ENCODE results near the gene CCL3.
"Not testable (repeated sequence)": the region's sequence is repeated elsewhere in the genome, so short reads cannot be mapped to it uniquely, and the experiment has no call there.

The CCL3 gene

DNA sequence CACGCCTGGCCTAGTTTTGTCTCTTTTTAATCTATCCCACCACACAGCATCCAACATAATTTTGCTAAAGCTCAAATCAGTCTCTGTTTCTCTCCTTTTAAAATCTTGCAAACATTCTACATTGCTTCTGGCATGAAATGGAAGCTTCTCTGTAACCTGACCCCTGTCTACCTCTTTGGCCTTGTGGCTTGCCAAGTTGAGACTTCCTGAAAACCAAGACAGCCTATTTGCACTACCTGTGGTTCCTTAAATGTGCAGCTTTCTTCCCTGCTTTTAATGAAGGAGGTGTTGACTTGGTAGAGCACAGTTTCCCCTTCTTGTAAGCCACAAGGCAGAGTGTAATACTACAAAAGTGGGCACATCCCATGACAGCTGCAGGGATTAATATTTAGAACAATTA, 6.0 kb upstream of the CCL3 start:
- no CpG with 5 or more reads among the region's 1 CpG for WGBS, 2 donors (ENCODE audit: extremely low coverage in 2 of 2, insufficient read length in 2 of 2, insufficient replicate concordance in 1 of 2)
- Histone ChIP-seq H3K4me2 (ENCODE audit: insufficient read depth, low read length, poor library complexity, severe bottlenecking) (no peak overlapping the region), H3K4me3 (ENCODE audit: low read length in 2 of 2) (no peak overlapping the region)

DNA sequence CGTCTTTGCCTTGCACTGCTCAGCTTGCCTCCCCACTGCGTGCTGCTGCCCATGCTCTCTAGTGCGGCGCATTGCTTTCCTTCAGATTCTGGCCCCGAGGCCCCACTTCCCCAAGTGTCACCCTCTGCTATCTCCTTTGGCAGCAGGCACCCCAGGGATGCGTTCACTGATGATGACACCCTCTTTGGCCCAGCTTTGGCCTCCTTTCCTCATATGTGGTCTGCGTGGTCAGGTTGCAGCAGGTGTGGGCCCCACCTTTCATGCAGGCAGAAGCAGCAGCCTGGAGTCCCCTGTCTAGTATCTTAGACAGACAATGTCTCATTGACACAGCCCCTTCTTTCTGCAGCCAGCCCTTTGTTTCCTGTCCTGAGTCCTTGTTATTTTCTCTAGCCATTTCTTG, 4.8 kb upstream of the CCL3 start:
- H3K4me1 ChIP-seq (ENCODE audit: control insufficient read depth in 2 of 2, insufficient read depth in 1 of 2, low read depth in 1 of 2, low read length in 2 of 2) = no peaks in the 10 kb centered on the region

More for the DNA sequence above, 6.0 kb upstream of the CCL3 start:
- Histone ChIP-seq H2BK15ac (ENCODE audit: low read length) (no peak overlapping the region), H4K91ac (ENCODE audit: low read depth, low read length, poor library complexity) (no peak overlapping the region), H2BK120ac (ENCODE audit: low read depth, low read length) (no peak overlapping the region), H2AFZ (ENCODE audit: low read length) (no peak overlapping the region), H3K9me3 (replicated peaks in 1 of 2; ENCODE audit: control insufficient read depth in 2 of 2, insufficient read depth in 1 of 2, low read depth in 1 of 2, low read length in 2 of 2) (no peaks in the 10 kb centered on the region), H4K8ac (ENCODE audit: low read depth, low read length) (no peak overlapping the region), H3K27ac (replicated peaks; ENCODE audit: low read length) (no peak overlapping the region), H3K4ac (ENCODE audit: low read length) (no peak overlapping the region), H3K23ac (ENCODE audit: low read depth, low read length, poor library complexity) (no peak overlapping the region), H3K79me1 (ENCODE audit: low read depth, low read length) (no peaks in the 10 kb centered on the region), H3K27me3 (ENCODE audit: control insufficient read depth in 3 of 3, insufficient read depth in 3 of 3, low read depth in 1 of 3, low read length in 3 of 3) (no peaks in the 10 kb centered on the region), H3K36me3 (replicated peaks in 1 of 2; ENCODE audit: control insufficient read depth in 2 of 2, insufficient read depth in 2 of 2, low read length in 2 of 2) (no peaks in the 10 kb centered on the region), H2BK12ac (ENCODE audit: low read length) (no peak overlapping the region), H2AK5ac (ENCODE audit: low read depth, low read length) (no peak overlapping the region), H3K4me1 (ENCODE audit: control insufficient read depth in 2 of 2, insufficient read depth in 1 of 2, low read depth in 1 of 2, low read length in 2 of 2) (no peaks in the 10 kb centered on the region), H3K9ac (ENCODE audit: low read depth, low read length, poor library complexity) (no peak overlapping the region), H2BK5ac (ENCODE audit: low read length) (no peak overlapping the region), H3K14ac (ENCODE audit: low read length) (no peak overlapping the region), H3K18ac (ENCODE audit: low read length) (no peak overlapping the region)
- DNase-seq (ENCODE audit: low spot score) = no peak

DNA sequence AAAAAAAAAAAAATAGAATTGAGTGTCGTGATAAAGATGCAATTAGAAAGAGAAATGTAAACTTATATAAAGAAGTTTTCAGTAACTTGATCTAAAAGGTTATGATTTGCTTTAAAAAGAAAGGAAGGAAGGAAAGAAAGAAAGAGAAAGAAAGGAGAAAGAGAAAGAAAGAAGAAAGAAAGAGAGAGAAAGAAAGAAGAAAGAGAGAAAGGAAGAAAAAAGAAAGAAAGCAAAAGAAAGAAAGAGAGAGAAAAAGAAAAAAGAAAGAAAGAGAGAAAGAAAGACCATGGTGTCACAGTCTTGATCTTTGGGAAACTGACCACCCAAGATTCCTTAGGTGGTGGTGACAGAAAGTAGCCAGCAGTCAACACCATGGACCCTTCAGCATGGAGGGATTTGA, 4.3 kb upstream of the CCL3 start:
- Histone ChIP-seq H4K91ac (ENCODE audit: low read depth, low read length, poor library complexity) (no peak overlapping the region), H2BK120ac (ENCODE audit: low read depth, low read length) (no peak overlapping the region), H3K79me1 (ENCODE audit: low read depth, low read length) (no peaks in the 10 kb centered on the region), H2BK12ac (ENCODE audit: low read length) (no peak overlapping the region), H3K14ac (ENCODE audit: low read length) (no peak overlapping the region), H3K27ac (replicated peaks; ENCODE audit: low read length) (no peak overlapping the region), H2BK5ac (ENCODE audit: low read length) (no peak overlapping the region), H3K4me2 (ENCODE audit: insufficient read depth, low read length, poor library complexity, severe bottlenecking) (no peak overlapping the region), H3K9ac (ENCODE audit: low read depth, low read length, poor library complexity) (no peak overlapping the region), H3K4me3 (ENCODE audit: low read length in 2 of 2) (no peak overlapping the region), H4K8ac (ENCODE audit: low read depth, low read length) (no peak overlapping the region), H2BK15ac (ENCODE audit: low read length) (no peak overlapping the region), H3K36me3 (replicated peaks in 1 of 2; ENCODE audit: control insufficient read depth in 2 of 2, insufficient read depth in 2 of 2, low read length in 2 of 2) (no peaks in the 10 kb centered on the region), H2AK5ac (ENCODE audit: low read depth, low read length) (no peak overlapping the region), H2AFZ (ENCODE audit: low read length) (no peak overlapping the region), H3K4me1 (ENCODE audit: control insufficient read depth in 2 of 2, insufficient read depth in 1 of 2, low read depth in 1 of 2, low read length in 2 of 2) (no peaks in the 10 kb centered on the region), H3K9me3 (replicated peaks in 1 of 2; ENCODE audit: control insufficient read depth in 2 of 2, insufficient read depth in 1 of 2, low read depth in 1 of 2, low read length in 2 of 2) (no peaks in the 10 kb centered on the region), H3K23ac (ENCODE audit: low read depth, low read length, poor library complexity) (no peak overlapping the region), H3K4ac (ENCODE audit: low read length) (no peak overlapping the region), H3K18ac (ENCODE audit: low read length) (no peak overlapping the region), H3K27me3 (ENCODE audit: control insufficient read depth in 3 of 3, insufficient read depth in 3 of 3, low read depth in 1 of 3, low read length in 3 of 3) (no peaks in the 10 kb centered on the region)
- DNase-seq (ENCODE audit: low spot score) = no peak
- 100% methylated on average over 1 of the region's 1 CpG; no CpG with 5 or more reads in 1 of the 2 donors for WGBS, 2 donors (ENCODE audit: extremely low coverage in 2 of 2, insufficient read length in 2 of 2, insufficient replicate concordance in 1 of 2)

More for the DNA sequence above, 4.8 kb upstream of the CCL3 start:
- no peak overlapping the region for H2AFZ ChIP-seq (ENCODE audit: low read length)
- H3K14ac ChIP-seq (ENCODE audit: low read length) = no peak overlapping the region
- no peak overlapping the region for H3K27ac ChIP-seq (replicated peaks; ENCODE audit: low read length)
- no peak overlapping the region for H3K4ac ChIP-seq (ENCODE audit: low read length)
- H3K4me3 ChIP-seq (ENCODE audit: low read length in 2 of 2) = no peak overlapping the region
- no peak overlapping the region for H4K8ac ChIP-seq (ENCODE audit: low read depth, low read length)
- no peak overlapping the region for H2BK5ac ChIP-seq (ENCODE audit: low read length)
- H2BK15ac ChIP-seq (ENCODE audit: low read length) = no peak overlapping the region
- no peak overlapping the region for H2BK12ac ChIP-seq (ENCODE audit: low read length)
- WGBS, 2 donors (ENCODE audit: extremely low coverage in 2 of 2, insufficient read length in 2 of 2, insufficient replicate concordance in 1 of 2) = no CpG with 5 or more reads among the region's 7 CpGs
- H3K23ac ChIP-seq (ENCODE audit: low read depth, low read length, poor library complexity) = no peak overlapping the region
- DNase-seq (ENCODE audit: low spot score) = no peak
- no peaks in the 10 kb centered on the region for H3K36me3 ChIP-seq (replicated peaks in 1 of 2; ENCODE audit: control insufficient read depth in 2 of 2, insufficient read depth in 2 of 2, low read length in 2 of 2)
- no peaks in the 10 kb centered on the region for H3K27me3 ChIP-seq (ENCODE audit: control insufficient read depth in 3 of 3, insufficient read depth in 3 of 3, low read depth in 1 of 3, low read length in 3 of 3)
- H3K18ac ChIP-seq (ENCODE audit: low read length) = peak overlapping the region; percentile 11
- H4K91ac ChIP-seq (ENCODE audit: low read depth, low read length, poor library complexity) = no peak overlapping the region
- H3K9me3 ChIP-seq (replicated peaks in 1 of 2; ENCODE audit: control insufficient read depth in 2 of 2, insufficient read depth in 1 of 2, low read depth in 1 of 2, low read length in 2 of 2) = no peaks in the 10 kb centered on the region
- no peak overlapping the region for H3K9ac ChIP-seq (ENCODE audit: low read depth, low read length, poor library complexity)
- no peak overlapping the region for H2AK5ac ChIP-seq (ENCODE audit: low read depth, low read length)
- H3K79me1 ChIP-seq (ENCODE audit: low read depth, low read length) = no peaks in the 10 kb centered on the region
- no peak overlapping the region for H2BK120ac ChIP-seq (ENCODE audit: low read depth, low read length)
- no peak overlapping the region for H3K4me2 ChIP-seq (ENCODE audit: insufficient read depth, low read length, poor library complexity, severe bottlenecking)

DNA sequence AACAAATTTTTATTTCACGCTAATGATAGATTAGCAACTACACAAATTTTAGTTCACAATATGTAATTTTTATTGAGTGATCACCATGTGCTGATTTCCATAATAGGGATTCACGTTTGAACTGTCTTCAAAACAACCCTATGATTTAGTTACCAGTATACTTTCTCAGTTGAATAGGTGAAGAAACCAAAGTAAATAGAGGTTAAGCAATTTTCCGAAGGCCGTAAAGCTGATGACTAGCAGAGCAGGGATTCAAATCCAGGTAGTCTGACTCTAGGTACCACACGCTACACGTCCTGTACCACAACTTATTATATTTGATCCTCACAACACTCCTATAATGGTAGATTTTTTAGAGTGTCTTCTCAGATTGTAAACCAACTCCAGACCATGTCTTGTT, 2.8 kb upstream of the CCL3 start:
- not testable (repeated sequence) for H2AK5ac ChIP-seq (ENCODE audit: low read depth, low read length); H3K9ac ChIP-seq (ENCODE audit: low read depth, low read length, poor library complexity); H3K4me1 ChIP-seq (ENCODE audit: control insufficient read depth in 2 of 2, insufficient read depth in 1 of 2, low read depth in 1 of 2, low read length in 2 of 2); H3K18ac ChIP-seq (ENCODE audit: low read length); H3K4ac ChIP-seq (ENCODE audit: low read length); H2BK12ac ChIP-seq (ENCODE audit: low read length); H3K36me3 ChIP-seq (replicated peaks in 1 of 2; ENCODE audit: control insufficient read depth in 2 of 2, insufficient read depth in 2 of 2, low read length in 2 of 2); H4K8ac ChIP-seq (ENCODE audit: low read depth, low read length); H3K23ac ChIP-seq (ENCODE audit: low read depth, low read length, poor library complexity); H3K79me1 ChIP-seq (ENCODE audit: low read depth, low read length); H2BK15ac ChIP-seq (ENCODE audit: low read length); DNase-seq (ENCODE audit: low spot score); H3K27me3 ChIP-seq (ENCODE audit: control insufficient read depth in 3 of 3, insufficient read depth in 3 of 3, low read depth in 1 of 3, low read length in 3 of 3); H3K9me3 ChIP-seq (replicated peaks in 1 of 2; ENCODE audit: control insufficient read depth in 2 of 2, insufficient read depth in 1 of 2, low read depth in 1 of 2, low read length in 2 of 2); H3K4me2 ChIP-seq (ENCODE audit: insufficient read depth, low read length, poor library complexity, severe bottlenecking); H2AFZ ChIP-seq (ENCODE audit: low read length); H4K91ac ChIP-seq (ENCODE audit: low read depth, low read length, poor library complexity); H3K14ac ChIP-seq (ENCODE audit: low read length); H2BK5ac ChIP-seq (ENCODE audit: low read length); H3K4me3 ChIP-seq (ENCODE audit: low read length in 2 of 2); H2BK120ac ChIP-seq (ENCODE audit: low read depth, low read length); H3K27ac ChIP-seq (replicated peaks; ENCODE audit: low read length)
- WGBS, 2 donors (ENCODE audit: extremely low coverage in 2 of 2, insufficient read length in 2 of 2, insufficient replicate concordance in 1 of 2) = no CpG with 5 or more reads among the region's 6 CpGs
